ENCODE measurements around the gene RNF123. TPM values are rescaled to one million over a fixed set of nuclear protein-coding genes. Genes with fewer than 3 reads are reported as not detected.

The RNF123 gene
- total RNA-seq, 1 donor: 33.3 TPM

GRCh38 chr3:49648354-49649019 is 40.9 kb upstream of the RNF123 start:
- H3K36me3 ChIP-seq (ENCODE audit: insufficient read depth, low read length): no peaks in the 10 kb centered on the region

GRCh38 chr3:49649576-49649975 is 39.8 kb upstream of the RNF123 start:
- TF ChIP-seq, protein P1, sequence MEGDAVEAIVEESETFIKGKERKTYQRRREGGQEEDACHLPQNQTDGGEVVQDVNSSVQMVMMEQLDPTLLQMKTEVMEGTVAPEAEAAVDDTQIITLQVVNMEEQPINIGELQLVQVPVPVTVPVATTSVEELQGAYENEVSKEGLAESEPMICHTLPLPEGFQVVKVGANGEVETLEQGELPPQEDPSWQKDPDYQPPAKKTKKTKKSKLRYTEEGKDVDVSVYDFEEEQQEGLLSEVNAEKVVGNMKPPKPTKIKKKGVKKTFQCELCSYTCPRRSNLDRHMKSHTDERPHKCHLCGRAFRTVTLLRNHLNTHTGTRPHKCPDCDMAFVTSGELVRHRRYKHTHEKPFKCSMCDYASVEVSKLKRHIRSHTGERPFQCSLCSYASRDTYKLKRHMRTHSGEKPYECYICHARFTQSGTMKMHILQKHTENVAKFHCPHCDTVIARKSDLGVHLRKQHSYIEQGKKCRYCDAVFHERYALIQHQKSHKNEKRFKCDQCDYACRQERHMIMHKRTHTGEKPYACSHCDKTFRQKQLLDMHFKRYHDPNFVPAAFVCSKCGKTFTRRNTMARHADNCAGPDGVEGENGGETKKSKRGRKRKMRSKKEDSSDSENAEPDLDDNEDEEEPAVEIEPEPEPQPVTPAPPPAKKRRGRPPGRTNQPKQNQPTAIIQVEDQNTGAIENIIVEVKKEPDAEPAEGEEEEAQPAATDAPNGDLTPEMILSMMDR (IDR thresholded peaks at IDR 0.05; ENCODE audit: extremely low read depth, low read depth, low read length): no peak
- Histone ChIP-seq H3K4me2 (ENCODE audit: insufficient read depth, low read length) (no peak overlapping the region), H4K20me1 (ENCODE audit: insufficient read depth, low read length) (no peaks in the 10 kb centered on the region), H3K36me3 (ENCODE audit: insufficient read depth, low read length) (no peaks in the 10 kb centered on the region), H3K27ac (ENCODE audit: low read depth, low read length) (no peak overlapping the region), H3K4me1 (ENCODE audit: insufficient read depth, low read length) (no peaks in the 10 kb centered on the region), H3K4me3 (ENCODE audit: insufficient read depth, low read length) (no peak overlapping the region), H2AFZ (ENCODE audit: low read length) (no peak overlapping the region), H3K27me3 (ENCODE audit: insufficient read depth, low read length) (peaks cover under 1% of the 10 kb centered on the region), H3K9me3 (ENCODE audit: low read depth, low read length) (no peaks in the 10 kb centered on the region), H3K79me2 (ENCODE audit: insufficient read depth, low read length) (no peaks in the 10 kb centered on the region)
- peak; percentile 67 for DNase-seq (ENCODE audit: insufficient read length, low spot score, missing footprints)

More at GRCh38 chr3:49648354-49649019, 40.9 kb upstream of the RNF123 start:
- H3K9me3 ChIP-seq (ENCODE audit: low read depth, low read length): no peaks in the 10 kb centered on the region
- no peaks in the 10 kb centered on the region for H4K20me1 ChIP-seq (ENCODE audit: insufficient read depth, low read length)
- H3K27ac ChIP-seq (ENCODE audit: low read depth, low read length): no peak overlapping the region
- H3K4me2 ChIP-seq (ENCODE audit: insufficient read depth, low read length): no peak overlapping the region
- H3K4me3 ChIP-seq (ENCODE audit: insufficient read depth, low read length): no peak overlapping the region
- H3K4me1 ChIP-seq (ENCODE audit: insufficient read depth, low read length): no peaks in the 10 kb centered on the region
- H2AFZ ChIP-seq (ENCODE audit: low read length): no peak overlapping the region
- H3K27me3 ChIP-seq (ENCODE audit: insufficient read depth, low read length): peaks cover 3% of the 10 kb centered on the region
- H3K79me2 ChIP-seq (ENCODE audit: insufficient read depth, low read length): no peaks in the 10 kb centered on the region
- TF ChIP-seq, protein P1 (IDR thresholded peaks at IDR 0.05; ENCODE audit: extremely low read depth, low read depth, low read length): no peak
- DNase-seq (ENCODE audit: insufficient read length, low spot score, missing footprints): peak; percentile 22

DNA sequence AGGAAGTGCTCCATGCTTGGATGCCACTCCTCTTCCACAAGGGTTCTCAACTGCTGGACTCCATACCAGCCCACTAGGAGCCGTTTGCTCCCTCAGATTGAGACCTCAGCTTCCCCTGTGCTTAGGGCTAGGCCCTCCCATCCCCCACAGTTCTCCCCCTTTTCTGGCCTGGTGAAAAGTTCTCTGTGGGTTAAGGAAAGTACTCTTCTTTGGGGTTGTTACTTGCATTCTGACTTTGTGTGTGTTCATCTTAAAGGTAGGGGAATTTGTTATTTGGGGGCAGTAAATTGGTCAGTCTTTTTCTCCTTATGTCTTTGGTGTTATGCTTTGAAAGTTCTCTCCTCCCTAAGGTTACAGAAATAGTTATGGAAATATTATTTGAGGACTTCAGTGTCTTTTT is 39.2 kb upstream of the RNF123 start:
- H4K20me1 ChIP-seq (ENCODE audit: insufficient read depth, low read length): no peaks in the 10 kb centered on the region
- no peaks in the 10 kb centered on the region for H3K4me1 ChIP-seq (ENCODE audit: insufficient read depth, low read length)
- H3K27me3 ChIP-seq (ENCODE audit: insufficient read depth, low read length): no peaks in the 10 kb centered on the region
- no peak overlapping the region for H3K4me2 ChIP-seq (ENCODE audit: insufficient read depth, low read length)
- H3K36me3 ChIP-seq (ENCODE audit: insufficient read depth, low read length): no peaks in the 10 kb centered on the region
- H3K4me3 ChIP-seq (ENCODE audit: insufficient read depth, low read length): no peak overlapping the region
- no peaks in the 10 kb centered on the region for H3K79me2 ChIP-seq (ENCODE audit: insufficient read depth, low read length)
- DNase-seq (ENCODE audit: insufficient read length, low spot score, missing footprints): peak; percentile 79
- no peak overlapping the region for H2AFZ ChIP-seq (ENCODE audit: low read length)
- H3K9me3 ChIP-seq (ENCODE audit: low read depth, low read length): no peaks in the 10 kb centered on the region
- TF ChIP-seq, protein P1 (IDR thresholded peaks at IDR 0.05; ENCODE audit: extremely low read depth, low read depth, low read length): no peak
- no peak overlapping the region for H3K27ac ChIP-seq (ENCODE audit: low read depth, low read length)

DNA sequence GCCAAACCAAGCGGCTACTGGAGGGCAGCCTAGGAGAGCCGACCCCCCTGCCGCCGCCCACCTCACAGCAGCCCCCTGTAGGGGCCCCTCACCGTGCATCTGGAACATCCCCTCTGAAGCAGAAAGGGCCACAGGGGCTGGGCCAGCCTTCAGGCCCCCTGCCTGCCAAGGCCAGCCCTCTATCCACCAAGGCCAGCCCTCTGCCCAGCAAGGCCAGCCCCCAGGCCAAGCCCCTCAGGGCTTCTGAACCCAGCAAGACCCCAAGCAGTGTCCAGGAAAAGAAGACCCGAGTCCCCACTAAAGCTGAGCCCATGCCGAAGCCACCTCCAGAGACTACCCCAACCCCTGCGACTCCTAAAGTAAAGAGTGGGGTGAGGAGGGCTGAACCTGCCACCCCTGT is 38.7 kb upstream of the RNF123 start:
- TF ChIP-seq, protein P1 (IDR thresholded peaks at IDR 0.05; ENCODE audit: extremely low read depth, low read depth, low read length): no peak
- H3K27ac ChIP-seq (ENCODE audit: low read depth, low read length): no peak overlapping the region
- H3K79me2 ChIP-seq (ENCODE audit: insufficient read depth, low read length): no peaks in the 10 kb centered on the region
- no peaks in the 10 kb centered on the region for H4K20me1 ChIP-seq (ENCODE audit: insufficient read depth, low read length)
- no peaks in the 10 kb centered on the region for H3K27me3 ChIP-seq (ENCODE audit: insufficient read depth, low read length)
- H3K4me1 ChIP-seq (ENCODE audit: insufficient read depth, low read length): no peaks in the 10 kb centered on the region
- no peaks in the 10 kb centered on the region for H3K9me3 ChIP-seq (ENCODE audit: low read depth, low read length)
- no peaks in the 10 kb centered on the region for H3K36me3 ChIP-seq (ENCODE audit: insufficient read depth, low read length)
- H2AFZ ChIP-seq (ENCODE audit: low read length): no peak overlapping the region
- H3K4me2 ChIP-seq (ENCODE audit: insufficient read depth, low read length): no peak overlapping the region
- DNase-seq (ENCODE audit: insufficient read length, low spot score, missing footprints): peak; percentile 52
- no peak overlapping the region for H3K4me3 ChIP-seq (ENCODE audit: insufficient read depth, low read length)

All from osteoblast (primary cell).